OCI-LY7 (cell line): ENCODE measurements around the gene FBN3.

Experiments used
- EZH2phosphoT487 ChIP-seq: fragments of 200-600 bp; sonication (generic); IDR thresholded peaks from 2 replicates; pipeline ENCODE4 v1.6.1; 2018; ENCODE audit warnings: low read depth, borderline replicate concordance, mild to moderate bottlenecking, mixed run types, antibody characterized with exemption, low read length, moderate library complexity, mixed read lengths
- TF ChIP-seq, protein P1 (sequence below): fragments of 200-600 bp; sonication (generic); conservative IDR thresholded peaks from 2 replicates; pipeline ENCODE4 v1.5.1; 2014; ENCODE audit warnings: mild to moderate bottlenecking, antibody characterized with exemption, low read length, moderate library complexity, mixed read lengths

DNA sequence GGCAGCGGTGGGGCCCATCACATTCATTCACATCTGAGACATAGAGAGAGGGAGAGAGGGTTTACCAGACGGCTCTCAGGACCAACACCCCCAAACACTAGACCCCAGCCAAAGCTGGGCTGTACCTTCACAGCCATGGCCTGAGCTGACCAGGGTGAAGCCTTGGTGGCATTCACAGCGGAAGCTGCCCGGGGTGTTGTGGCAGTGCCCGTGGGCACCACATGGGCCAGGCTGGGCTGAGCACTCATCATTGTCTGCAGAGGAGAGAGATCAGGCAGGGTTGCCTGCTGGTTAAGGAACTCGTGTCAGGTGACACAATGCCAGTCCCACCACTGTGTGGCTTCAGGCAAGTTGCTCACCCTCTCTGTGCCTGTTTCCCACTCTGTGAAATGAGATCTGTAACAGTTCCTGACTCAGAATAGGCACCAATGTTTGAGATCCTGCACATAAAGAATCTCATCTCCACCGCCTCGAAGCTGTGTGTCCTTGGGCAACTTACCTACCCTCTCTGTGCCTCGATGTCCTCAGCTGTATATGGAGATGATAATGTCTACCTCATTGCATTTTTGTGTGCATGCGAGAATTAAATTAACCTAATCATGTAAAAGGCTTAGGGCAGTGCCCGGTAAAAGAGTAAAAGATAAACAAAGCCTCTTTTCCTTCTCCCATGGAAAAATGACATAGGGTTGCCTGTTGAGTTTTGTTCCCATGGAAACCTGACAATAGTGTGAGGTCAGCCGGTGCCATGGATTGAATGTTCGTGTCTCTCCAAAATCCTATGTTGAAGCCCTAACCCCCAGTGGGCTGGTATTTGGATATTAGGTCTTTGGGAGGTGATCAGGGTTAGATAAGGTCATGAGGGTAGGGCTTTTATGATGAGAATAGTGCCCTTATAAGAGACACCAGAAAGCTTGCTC is 74.0 kb downstream of the FBN3 start:
- TF ChIP-seq, protein P1, sequence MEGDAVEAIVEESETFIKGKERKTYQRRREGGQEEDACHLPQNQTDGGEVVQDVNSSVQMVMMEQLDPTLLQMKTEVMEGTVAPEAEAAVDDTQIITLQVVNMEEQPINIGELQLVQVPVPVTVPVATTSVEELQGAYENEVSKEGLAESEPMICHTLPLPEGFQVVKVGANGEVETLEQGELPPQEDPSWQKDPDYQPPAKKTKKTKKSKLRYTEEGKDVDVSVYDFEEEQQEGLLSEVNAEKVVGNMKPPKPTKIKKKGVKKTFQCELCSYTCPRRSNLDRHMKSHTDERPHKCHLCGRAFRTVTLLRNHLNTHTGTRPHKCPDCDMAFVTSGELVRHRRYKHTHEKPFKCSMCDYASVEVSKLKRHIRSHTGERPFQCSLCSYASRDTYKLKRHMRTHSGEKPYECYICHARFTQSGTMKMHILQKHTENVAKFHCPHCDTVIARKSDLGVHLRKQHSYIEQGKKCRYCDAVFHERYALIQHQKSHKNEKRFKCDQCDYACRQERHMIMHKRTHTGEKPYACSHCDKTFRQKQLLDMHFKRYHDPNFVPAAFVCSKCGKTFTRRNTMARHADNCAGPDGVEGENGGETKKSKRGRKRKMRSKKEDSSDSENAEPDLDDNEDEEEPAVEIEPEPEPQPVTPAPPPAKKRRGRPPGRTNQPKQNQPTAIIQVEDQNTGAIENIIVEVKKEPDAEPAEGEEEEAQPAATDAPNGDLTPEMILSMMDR: no peak
- no peak for TF ChIP-seq EZH2phosphoT487
